Upper lobe of right lung (tissue), 1 donor: Measurements from ENCODE around the gene IKZF1. TPM values are rescaled to one million over a fixed set of nuclear protein-coding genes. Genes with fewer than 3 reads are reported as not detected.

Experiments used
- ATAC-seq: fragments of 200-7000 bp; cut with Tn5 transposase; one replicate; pipeline ENCODE4 v1.9.1; 2020; ENCODE audit warnings: mild to moderate bottlenecking, moderate library complexity
- DNase-seq: peaks from one replicate; pipeline ENCODE4 v3.0.0-alpha.2; 2020
- H3K27ac ChIP-seq: fragments of 200-600 bp; one replicate; pipeline ENCODE4 v1.8.0; 2022
- H3K27me3 ChIP-seq: fragments of 200-600 bp; one replicate; pipeline ENCODE4 v1.8.0; 2022; ENCODE audit warnings: mild to moderate bottlenecking
- H3K36me3 ChIP-seq: fragments of 200-600 bp; one replicate; pipeline ENCODE4 v1.8.0; 2022
- H3K4me1 ChIP-seq: fragments of 200-600 bp; one replicate; pipeline ENCODE4 v1.8.0; 2022
- H3K4me3 ChIP-seq: fragments of 200-600 bp; one replicate; pipeline ENCODE4 v1.8.0; 2022; ENCODE audit warnings: mild to moderate bottlenecking
- H3K9me3 ChIP-seq: fragments of 200-600 bp; one replicate; pipeline ENCODE4 v1.8.0; 2022
- CTCF ChIP-seq: fragments of 200-600 bp; IDR thresholded peaks from one replicate; pipeline ENCODE4 v1.8.0; 2022; ENCODE audit warnings: antibody characterized with exemption
- intact Hi-C: fragments of 100-400 bp; cut with DNase I; formaldehyde crosslinking; loops from one replicate; pipeline ENCODE4 v1.11.0; 2022
- total RNA-seq: library from RNA; stranded (reverse); fragmentation: NEBNext Ultra II Directional; extraction: Animal tissue kit (Norgen Biotek cat#: 25700); gene quantifications from one replicate; pipeline ENCODE4 v1.2.1, GENCODE V29; 2021
- donor health status: DM: no; HTN: yes; CAD: no; lungs with severe emphysema.

The IKZF1 gene
- total RNA-seq, 1 donor from 2014 or later, result 41.4 TPM

- intact Hi-C loops, result no loop called here
- DNase-seq (no peak), ATAC-seq (no peak)
- no peak for TF ChIP-seq CTCF
- H3K4me3 ChIP-seq, result peak overlapping the region; percentile 53
- no peaks in the 10 kb centered on the region for H3K9me3 ChIP-seq
- peak overlapping the region; percentile 69 for H3K27ac ChIP-seq
- H3K4me1 ChIP-seq, result peaks cover 5% of the 10 kb centered on the region
- no peaks in the 10 kb centered on the region for H3K36me3 ChIP-seq
- peaks cover 22% of the 10 kb centered on the region for H3K27me3 ChIP-seq
These were observed 2.2 kb downstream of the IKZF1 start for GRCh38 chr7:50306494-50307367.

- intact Hi-C loops, result no loop called here
- Histone ChIP-seq H3K4me1 (peaks cover 6% of the 10 kb centered on the region), H3K9me3 (no peaks in the 10 kb centered on the region), H3K4me3 (peak overlapping the region; percentile 53), H3K27ac (peak overlapping the region; percentile 69), H3K27me3 (peaks cover 22% of the 10 kb centered on the region), H3K36me3 (no peaks in the 10 kb centered on the region)
- TF ChIP-seq CTCF, result no peak
- DNase-seq (no peak), ATAC-seq (no peak)
These were observed 3.0 kb downstream of the IKZF1 start for GRCh38 chr7:50307368-50308032.

GRCh38 chr7:50308203-50308531 lies 3.7 kb downstream of the IKZF1 start:
- intact Hi-C loops, result no loop called here
- peaks cover 6% of the 10 kb centered on the region for H3K4me1 ChIP-seq
- H3K27me3 ChIP-seq, result peaks cover 17% of the 10 kb centered on the region
- DNase-seq (no peak), ATAC-seq (no peak)
- no peak for TF ChIP-seq CTCF
- peak overlapping the region; percentile 53 for H3K4me3 ChIP-seq
- H3K9me3 ChIP-seq, result no peaks in the 10 kb centered on the region
- H3K36me3 ChIP-seq, result no peaks in the 10 kb centered on the region
- peak overlapping the region; percentile 69 for H3K27ac ChIP-seq

- peak overlapping the region; percentile 69 for H3K27ac ChIP-seq
- intact Hi-C loops, result no loop called here
- no peaks in the 10 kb centered on the region for H3K9me3 ChIP-seq
- H3K4me1 ChIP-seq, result peaks cover 2% of the 10 kb centered on the region
- H3K27me3 ChIP-seq, result peaks cover 13% of the 10 kb centered on the region
- ATAC-seq, result no peak
- peak overlapping the region; percentile 53 for H3K4me3 ChIP-seq
- DNase-seq, result no peak
- no peaks in the 10 kb centered on the region for H3K36me3 ChIP-seq
- no peak for TF ChIP-seq CTCF
These were observed 4.2 kb downstream of the IKZF1 start for GRCh38 chr7:50308532-50309385.

- DNase-seq (no peak), ATAC-seq (no peak)
- TF ChIP-seq CTCF, result no peak
- Histone ChIP-seq H3K27me3 (peaks cover 12% of the 10 kb centered on the region), H3K4me3 (peak overlapping the region; percentile 0), H3K4me1 (peaks cover 2% of the 10 kb centered on the region), H3K36me3 (no peaks in the 10 kb centered on the region), H3K9me3 (no peaks in the 10 kb centered on the region), H3K27ac (peak overlapping the region; percentile 69)
- intact Hi-C loops, result no loop called here
These were observed 5.2 kb downstream of the IKZF1 start for GRCh38 chr7:50309721-50310120.
